HEK293T (cell line): ENCODE results near the gene EFHB.
A peak's percentile ranks its signal among the peaks of the same experiment; 100 is the strongest.

Experiments used
- ARNT ChIP-seq: fragments of 450-650 bp; IDR thresholded peaks from 2 replicates; pipeline ENCODE4 v1.6.1; 2017; ENCODE audit warnings: mild to moderate bottlenecking
- ELF4 ChIP-seq: fragments of 450-650 bp; IDR thresholded peaks from 2 replicates; pipeline ENCODE4 v1.6.1; 2017; ENCODE audit warnings: antibody characterized with exemption
- FOXA1 ChIP-seq: fragments of 450-650 bp; IDR thresholded peaks from 2 replicates; pipeline ENCODE4 v1.6.1; 2016; ENCODE audit warnings: mild to moderate bottlenecking
- FOXM1 ChIP-seq: fragments of 450-650 bp; IDR thresholded peaks from 2 replicates; pipeline ENCODE4 v1.6.1; 2017; ENCODE audit warnings: mild to moderate bottlenecking, borderline replicate concordance
- LEF1 ChIP-seq: fragments of 450-650 bp; IDR thresholded peaks from 2 replicates; pipeline ENCODE4 v1.6.1; 2017; ENCODE audit warnings: mild to moderate bottlenecking, borderline replicate concordance
- NFRKB ChIP-seq: fragments of 450-650 bp; IDR thresholded peaks from 2 replicates; pipeline ENCODE4 v1.6.1; 2016; ENCODE audit warnings: mild to moderate bottlenecking, moderate library complexity
- SP1 ChIP-seq: fragments of 450-650 bp; IDR thresholded peaks from 2 replicates; pipeline ENCODE4 v1.6.1; 2017
- SUZ12 ChIP-seq: fragments of 450-650 bp; IDR thresholded peaks from 2 replicates; pipeline ENCODE4 v1.6.1; 2016; ENCODE audit warnings: mild to moderate bottlenecking
- TARDBP ChIP-seq: fragments of 450-650 bp; IDR thresholded peaks from 2 replicates; pipeline ENCODE4 v1.6.1; 2016
- TF ChIP-seq, protein P1 (sequence below): fragments of 450-650 bp; IDR thresholded peaks from 2 replicates; pipeline ENCODE4 v1.6.1; 2016

DNA sequence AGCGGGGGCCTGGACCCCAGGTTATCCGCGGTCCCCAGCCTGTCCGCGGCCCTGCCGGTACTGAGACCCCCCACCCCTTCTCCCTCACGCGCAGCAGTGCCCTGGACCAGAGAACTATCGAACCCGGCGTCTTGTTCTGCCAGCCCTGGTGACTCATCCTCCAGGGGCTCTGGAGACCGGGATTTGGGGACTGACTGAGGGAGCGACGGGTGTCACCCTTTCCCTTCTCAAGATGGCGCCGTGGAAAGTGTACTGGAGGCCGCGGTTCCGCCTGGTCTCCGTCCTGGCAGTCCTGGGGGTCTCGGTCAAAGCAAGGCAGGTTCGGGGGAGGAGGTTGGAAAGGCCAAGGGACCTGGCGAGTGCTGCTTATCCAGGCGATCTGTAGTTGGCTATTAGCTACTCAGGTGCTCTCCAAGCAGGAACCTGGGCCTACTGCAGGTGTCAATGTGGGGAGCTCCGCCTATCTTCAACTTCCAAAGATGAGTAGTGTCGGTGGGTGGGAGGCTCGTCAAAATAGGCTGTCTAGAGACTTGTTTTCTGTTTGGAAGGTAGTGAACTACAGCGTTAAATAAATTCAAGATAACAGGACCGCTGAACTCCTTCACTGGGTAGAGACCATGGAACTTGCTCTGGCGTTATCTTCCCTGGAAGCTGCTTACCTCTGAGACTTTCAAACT, 13.7 kb upstream of the EFHB start:
- no peak for TF ChIP-seq SP1
- no peak for TF ChIP-seq ARNT
- 0 out of 2 replicates have a peak, but pooled peaks have one; percentile 8 for TF ChIP-seq NFRKB
- no peak for TF ChIP-seq FOXM1
- no peak for TF ChIP-seq SUZ12
- TF ChIP-seq FOXA1: no peak
- TF ChIP-seq ELF4: no peak
- TF ChIP-seq, protein P1, sequence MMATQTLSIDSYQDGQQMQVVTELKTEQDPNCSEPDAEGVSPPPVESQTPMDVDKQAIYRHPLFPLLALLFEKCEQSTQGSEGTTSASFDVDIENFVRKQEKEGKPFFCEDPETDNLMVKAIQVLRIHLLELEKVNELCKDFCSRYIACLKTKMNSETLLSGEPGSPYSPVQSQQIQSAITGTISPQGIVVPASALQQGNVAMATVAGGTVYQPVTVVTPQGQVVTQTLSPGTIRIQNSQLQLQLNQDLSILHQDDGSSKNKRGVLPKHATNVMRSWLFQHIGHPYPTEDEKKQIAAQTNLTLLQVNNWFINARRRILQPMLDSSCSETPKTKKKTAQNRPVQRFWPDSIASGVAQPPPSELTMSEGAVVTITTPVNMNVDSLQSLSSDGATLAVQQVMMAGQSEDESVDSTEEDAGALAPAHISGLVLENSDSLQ: no peak
- no peak for TF ChIP-seq LEF1
- TF ChIP-seq TARDBP: no peak
